ENCODE data around the gene ALKBH4. TPM values are rescaled to one million over a fixed set of nuclear protein-coding genes. Genes with fewer than 3 reads are reported as not detected.

ALKBH4 gene
- total RNA-seq, 2 donors from 2014 or later: 25.2 to 27.0 TPM

DNA sequence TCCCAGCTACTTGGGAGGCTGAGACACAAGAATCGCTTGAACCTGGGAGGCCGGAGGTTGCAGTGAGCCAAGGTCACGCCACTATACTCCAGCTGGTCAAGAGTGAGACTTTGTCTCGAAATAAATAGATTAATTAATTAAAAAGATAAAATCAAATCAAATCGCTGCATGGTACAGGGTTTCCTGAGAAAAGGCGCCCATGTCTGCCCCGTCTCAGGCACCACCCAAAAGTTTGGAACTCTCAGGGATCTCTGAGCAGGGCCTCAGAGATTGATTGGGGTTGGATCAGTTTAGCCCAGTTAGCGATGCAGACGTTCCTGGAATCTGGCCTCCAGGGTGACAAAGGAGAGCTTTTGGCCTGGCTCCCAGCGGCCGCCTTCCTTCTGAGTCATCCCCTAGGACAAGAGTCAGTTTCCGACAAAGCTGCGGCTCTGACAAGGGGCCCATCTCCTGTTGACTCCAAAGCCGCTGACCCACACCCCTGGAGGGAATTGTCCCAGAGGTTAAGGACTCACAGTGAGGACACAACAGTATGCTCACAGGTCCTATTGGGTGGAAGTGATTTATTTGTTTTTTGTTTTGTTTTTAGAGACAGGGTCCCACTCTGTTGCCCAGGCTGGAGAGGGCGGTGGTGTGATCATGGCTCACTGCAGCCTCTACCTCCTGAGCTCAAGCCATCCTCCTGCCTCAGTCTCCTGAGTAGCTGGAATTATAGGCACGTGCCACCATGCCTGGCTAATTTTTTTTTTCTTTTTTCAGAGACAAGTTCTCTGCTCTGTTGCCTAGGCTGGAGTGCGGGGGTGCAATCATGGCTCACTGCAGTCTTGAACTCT, 24.5 kb downstream of the ALKBH4 start:
- Histone ChIP-seq H3K27me3 (replicated peaks; ENCODE audit: insufficient read depth) (no peaks in the 10 kb centered on the region), H3K27ac (no peak overlapping the region), H3K36me3 (no peaks in the 10 kb centered on the region), H3K4me1 (replicated peaks) (no peaks in the 10 kb centered on the region), H3K4me3 (no peak overlapping the region), H3K9me3 (no peaks in the 10 kb centered on the region)
- peak; percentile 61 for DNase-seq (ENCODE audit: low spot score)
- TF ChIP-seq CTCF (IDR thresholded peaks at IDR 0.05) (no peak), POLR2AphosphoS5 (IDR thresholded peaks at IDR 0.05) (no peak), POLR2A (IDR thresholded peaks at IDR 0.05) (no peak)
- intact Hi-C loops (cut with DNase I): no loop called here
- WGBS: 65% methylated on average over 17 of the region's 17 CpGs

DNA sequence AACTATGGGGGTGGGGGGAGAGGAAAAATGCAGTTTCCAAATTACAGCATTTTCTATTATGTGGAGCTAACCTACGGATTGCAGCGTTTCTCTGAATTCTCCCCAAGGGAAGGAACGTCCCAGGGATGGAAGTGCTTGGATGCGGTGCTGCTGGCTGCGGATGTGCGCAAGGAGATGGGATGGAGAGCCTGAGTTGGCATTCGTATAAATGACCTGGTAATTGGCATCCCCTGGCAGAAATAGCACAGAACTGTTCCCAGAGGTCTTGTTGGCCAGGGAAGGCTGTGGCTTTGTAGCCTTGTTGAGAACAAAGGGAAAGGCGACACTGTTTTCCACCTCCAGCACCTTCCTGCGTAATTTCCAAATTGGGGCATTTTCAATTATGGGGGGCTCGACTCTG, 28.5 kb downstream of the ALKBH4 start:
- DNase-seq (ENCODE audit: low spot score): no peak
- 88% methylated on average over 10 of the region's 10 CpGs for WGBS
- Histone ChIP-seq H3K9me3 (no peaks in the 10 kb centered on the region), H3K36me3 (no peaks in the 10 kb centered on the region), H3K27ac (no peak overlapping the region), H3K4me3 (no peak overlapping the region), H3K4me1 (replicated peaks) (peaks cover under 1% of the 10 kb centered on the region), H3K27me3 (replicated peaks; ENCODE audit: insufficient read depth) (no peaks in the 10 kb centered on the region)
- no peak for TF ChIP-seq POLR2A (IDR thresholded peaks at IDR 0.05)
- no peak for TF ChIP-seq CTCF (IDR thresholded peaks at IDR 0.05)
- TF ChIP-seq POLR2AphosphoS5 (IDR thresholded peaks at IDR 0.05): no peak
- intact Hi-C loops (cut with DNase I): no loop called here

DNA sequence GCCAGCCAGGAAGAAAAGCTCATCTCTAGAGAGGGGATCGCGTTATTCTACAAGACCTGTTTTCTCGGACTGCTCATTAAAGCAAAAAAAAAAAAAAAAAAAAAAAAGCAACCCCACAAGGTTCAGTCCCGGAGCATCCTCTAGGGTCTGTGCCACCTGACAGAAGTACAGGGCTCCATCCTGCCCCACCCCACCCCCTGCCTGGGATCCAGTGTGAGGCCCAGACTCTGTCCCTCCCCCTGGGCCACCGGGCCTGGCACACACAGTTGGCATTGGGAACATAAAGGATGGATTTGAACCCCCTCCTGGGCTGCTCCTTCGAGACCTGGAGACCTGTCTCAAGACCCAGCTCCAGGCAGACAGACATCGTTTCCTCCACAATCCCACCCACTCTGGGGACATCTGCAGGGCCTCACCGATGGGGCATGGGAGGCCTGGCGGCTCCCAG, 30.6 kb downstream of the ALKBH4 start:
- Histone ChIP-seq H3K9me3 (no peaks in the 10 kb centered on the region), H3K27ac (peak overlapping the region in 1 of 2 donors; percentile 84), H3K4me3 (peak overlapping the region; percentile 69 to 84), H3K4me1 (replicated peaks) (peaks cover 2% of the 10 kb centered on the region), H3K27me3 (replicated peaks; ENCODE audit: insufficient read depth) (no peaks in the 10 kb centered on the region), H3K36me3 (no peaks in the 10 kb centered on the region)
- intact Hi-C loops (cut with DNase I): no loop called here
- no peak for DNase-seq (ENCODE audit: low spot score)
- WGBS: 26% methylated on average over 9 of the region's 9 CpGs
- TF ChIP-seq POLR2A (IDR thresholded peaks at IDR 0.05) (no peak), POLR2AphosphoS5 (IDR thresholded peaks at IDR 0.05) (no peak), CTCF (IDR thresholded peaks at IDR 0.05) (no peak)

GRCh38 chr7:102433219-102434038, 31.2 kb downstream of the ALKBH4 start, which contains the start of gene ORAI2:
TSS of gene ORAI2 (plus strand) at chr7:102433575. CDS start at chr7:102438957, 5,382 bp downstream.
- intact Hi-C loops (cut with DNase I): no loop called here
- H3K9me3 ChIP-seq: no peaks in the 10 kb centered on the region
- H3K36me3 ChIP-seq: no peaks in the 10 kb centered on the region
- peak; percentile 74 for DNase-seq (ENCODE audit: low spot score)
- H3K27me3 ChIP-seq (replicated peaks; ENCODE audit: insufficient read depth): no peaks in the 10 kb centered on the region
- TF ChIP-seq POLR2A (IDR thresholded peaks at IDR 0.05): no peak
- TF ChIP-seq POLR2AphosphoS5 (IDR thresholded peaks at IDR 0.05): no peak
- TF ChIP-seq CTCF (IDR thresholded peaks at IDR 0.05): no peak
- H3K27ac ChIP-seq: peak within 1 kb of the TSS; percentile 84
- WGBS: under 1% methylated on average over 55 of the region's 90 CpGs
- peak within 1 kb of the TSS; percentile 69 to 84 for H3K4me3 ChIP-seq
- H3K4me1 ChIP-seq (replicated peaks): peaks cover 2% of the 10 kb centered on the region

All from prostate gland (tissue), 2 donors.